Activated T-cell treated with anti-CD3 and anti-CD28 coated beads for 4 hours (primary cell): ENCODE measurements around the gene BSCL2.
"Not testable (repeated sequence)": the region's sequence is repeated elsewhere in the genome, so short reads cannot be mapped to it uniquely, and the experiment has no call there.

Experiments
- DNase-seq: peaks from one replicate; pipeline ENCODE4 v3.0.0-alpha.2; 2020

Gene BSCL2

GRCh38 chr11:62652161-62653006 lies 54.8 kb downstream of the BSCL2 start:
- no peak for DNase-seq

GRCh38 chr11:62650283-62650682 lies 56.9 kb downstream of the BSCL2 start:
- DNase-seq: not testable (repeated sequence)

GRCh38 chr11:62649486-62649885 lies 57.7 kb downstream of the BSCL2 start:
- DNase-seq: no peak

GRCh38 chr11:62648967-62649364 lies 58.3 kb downstream of the BSCL2 start:
- DNase-seq: no peak

GRCh38 chr11:62648185-62648966 lies 58.8 kb downstream of the BSCL2 start:
- DNase-seq: no peak

- no peak for DNase-seq
Observed at GRCh38 chr11:62647609-62648005, 59.6 kb downstream of the BSCL2 start.

GRCh38 chr11:62646825-62647608 lies 60.2 kb downstream of the BSCL2 start:
- no peak for DNase-seq

- peak; percentile 99 for DNase-seq
Observed at GRCh38 chr11:62645946-62646824, 61.0 kb downstream of the BSCL2 start, which contains the start of gene GANAB. GANAB (minus strand) TSS chr11:62646613; CDS start chr11:62646599, 14 bp downstream.

GRCh38 chr11:62645671-62645945 lies 61.6 kb downstream of the BSCL2 start:
- no peak for DNase-seq

GRCh38 chr11:62644220-62644619 lies 63.0 kb downstream of the BSCL2 start:
- no peak for DNase-seq
